HG02938 (cell line): ENCODE measurements around the gene ADAT3.

Experiments used
- ATAC-seq: cut with Tn5 transposase; IDR thresholded peaks from one replicate; pipeline ENCODE4 v1.9.1; 2021; ENCODE audit warnings: mild to moderate bottlenecking, moderate library complexity; ENCODE audit not compliant: unreplicated experiment

Gene ADAT3

GRCh38 chr19:1912760-1913505 lies 7.7 kb downstream of the ADAT3 start:
- no peak for ATAC-seq

DNA sequence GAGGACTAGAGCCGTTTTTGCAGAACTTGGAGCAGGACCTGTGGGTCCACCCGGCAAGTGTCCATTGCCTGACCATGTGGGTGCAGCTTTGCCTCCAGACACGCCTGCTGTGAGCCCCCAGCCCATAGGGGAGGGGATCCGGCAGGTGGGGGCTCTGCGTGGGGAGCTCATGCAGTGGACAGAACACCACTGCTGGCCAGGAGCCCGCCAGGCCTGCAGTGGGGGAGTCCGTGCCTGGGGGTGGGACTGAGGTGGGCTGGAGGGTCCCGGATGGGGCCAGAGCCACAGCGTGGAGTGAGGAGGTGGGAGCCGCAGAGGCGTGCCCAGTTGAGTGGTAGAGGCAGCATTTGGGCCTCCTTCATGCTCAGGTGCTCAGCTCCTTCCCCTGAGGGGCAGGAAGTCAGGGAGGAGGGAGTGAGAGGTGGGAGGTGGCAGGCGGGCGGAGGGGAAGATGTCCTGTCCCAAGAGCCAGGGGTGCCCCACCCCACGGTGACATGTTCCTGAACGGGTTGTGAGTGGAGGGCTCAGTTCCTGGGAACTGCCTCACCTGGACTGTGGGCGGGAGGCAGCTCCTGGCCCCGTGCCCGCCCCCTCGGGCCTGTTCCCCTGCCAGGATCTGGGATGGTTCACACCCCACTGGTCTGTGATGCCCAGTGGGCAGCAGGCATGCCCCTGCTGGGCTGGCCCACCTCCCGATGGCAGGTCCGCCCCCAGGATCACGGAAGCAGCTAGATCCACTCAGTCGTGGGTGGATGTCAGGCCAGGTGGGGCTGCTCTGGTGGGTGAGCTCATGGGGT lies 8.8 kb downstream of the ADAT3 start:
- no peak for ATAC-seq

- no peak for ATAC-seq
Observed at GRCh38 chr19:1914826-1915341, 9.7 kb downstream of the ADAT3 start.

DNA sequence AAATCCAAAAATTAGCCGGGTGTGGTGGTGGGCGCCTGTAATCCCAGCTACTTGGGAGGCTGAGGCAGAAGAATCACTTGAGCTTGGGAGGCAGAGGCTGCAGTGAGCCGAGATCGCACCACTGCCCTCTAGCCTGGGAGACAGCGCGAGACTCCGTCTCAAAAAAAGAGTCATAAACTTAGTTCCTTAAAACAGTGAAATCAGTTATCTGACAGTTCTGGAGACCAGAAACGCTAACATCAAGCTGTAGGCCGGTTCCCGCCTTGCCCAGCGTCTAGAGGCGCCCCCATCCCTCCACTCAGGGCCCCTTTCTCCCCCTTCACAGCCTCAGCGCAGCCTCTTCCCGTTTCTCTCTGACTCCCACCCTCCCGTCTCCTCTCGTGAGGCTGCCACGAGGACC lies 11.9 kb downstream of the ADAT3 start:
- no peak for ATAC-seq

GRCh38 chr19:1917926-1918325 lies 12.7 kb downstream of the ADAT3 start:
- ATAC-seq = no peak

DNA sequence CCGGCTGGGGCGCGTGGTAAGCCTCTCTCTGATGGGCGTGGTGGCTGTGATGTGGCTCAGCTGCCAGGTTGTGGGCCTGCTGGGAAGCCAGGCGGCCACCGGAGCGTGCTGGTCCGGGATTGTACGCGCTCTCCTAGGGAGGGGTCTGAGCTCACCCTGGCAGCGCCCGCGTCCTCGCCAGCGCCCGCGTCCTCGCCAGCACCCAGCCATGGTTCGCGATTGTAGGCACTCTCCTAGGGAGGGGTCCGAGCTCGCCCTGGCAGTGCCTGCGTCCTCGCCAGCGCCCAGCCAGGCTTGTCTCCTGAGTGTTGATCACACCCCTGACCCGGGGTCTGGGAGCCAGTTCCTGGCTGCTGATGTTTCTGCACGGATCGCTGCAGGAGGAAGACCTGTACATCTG lies 13.8 kb downstream of the ADAT3 start:
- no peak for ATAC-seq

DNA sequence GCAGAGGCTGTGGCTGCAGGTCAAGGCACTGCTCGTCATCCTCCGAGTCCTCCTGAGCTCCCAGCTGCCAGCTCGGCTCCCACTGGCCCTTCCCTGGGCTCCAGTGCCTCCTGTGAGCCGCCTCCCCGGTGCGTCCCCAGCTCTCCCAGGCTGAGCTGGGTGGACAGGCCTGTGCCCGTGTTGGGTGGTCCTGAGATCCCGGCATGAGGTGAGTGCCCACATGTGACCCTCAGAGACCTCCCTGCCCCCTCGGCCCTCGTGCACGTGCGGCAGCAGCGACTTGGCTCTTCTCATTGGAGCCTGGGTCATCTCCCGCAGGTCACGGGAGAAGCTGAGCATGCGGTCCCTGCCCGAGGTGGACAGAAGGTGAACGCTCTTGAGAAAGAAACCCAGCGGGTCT lies 15.4 kb downstream of the ADAT3 start:
- ATAC-seq = no peak

- ATAC-seq = no peak
Observed at GRCh38 chr19:1921326-1921725, 16.1 kb downstream of the ADAT3 start.

GRCh38 chr19:1921825-1922224 lies 16.6 kb downstream of the ADAT3 start:
- ATAC-seq = no peak

DNA sequence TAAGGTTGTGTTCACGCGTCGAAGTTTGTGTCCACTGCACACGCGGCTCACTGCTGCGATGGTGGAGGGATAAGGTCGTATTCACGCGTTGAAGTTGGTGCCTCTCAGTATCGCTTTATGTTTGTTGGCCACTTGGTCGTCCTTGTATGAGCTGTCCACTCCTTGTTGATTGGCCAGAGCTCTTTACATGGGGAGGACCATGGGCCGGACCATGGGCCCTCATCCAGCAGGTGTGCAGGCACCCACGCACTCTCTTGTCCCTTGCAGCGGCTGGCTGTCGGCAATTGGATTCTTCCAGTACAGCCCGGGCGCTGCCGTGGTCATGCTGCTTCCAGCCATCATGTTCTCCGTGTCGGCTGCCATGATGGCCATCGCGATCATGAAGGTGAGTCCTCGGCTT lies 17.6 kb downstream of the ADAT3 start:
- no peak for ATAC-seq

- no peak for ATAC-seq
Observed at GRCh38 chr19:1923319-1923718, 18.1 kb downstream of the ADAT3 start.

- no peak for ATAC-seq
Observed at GRCh38 chr19:1924320-1924961, 19.2 kb downstream of the ADAT3 start.

DNA sequence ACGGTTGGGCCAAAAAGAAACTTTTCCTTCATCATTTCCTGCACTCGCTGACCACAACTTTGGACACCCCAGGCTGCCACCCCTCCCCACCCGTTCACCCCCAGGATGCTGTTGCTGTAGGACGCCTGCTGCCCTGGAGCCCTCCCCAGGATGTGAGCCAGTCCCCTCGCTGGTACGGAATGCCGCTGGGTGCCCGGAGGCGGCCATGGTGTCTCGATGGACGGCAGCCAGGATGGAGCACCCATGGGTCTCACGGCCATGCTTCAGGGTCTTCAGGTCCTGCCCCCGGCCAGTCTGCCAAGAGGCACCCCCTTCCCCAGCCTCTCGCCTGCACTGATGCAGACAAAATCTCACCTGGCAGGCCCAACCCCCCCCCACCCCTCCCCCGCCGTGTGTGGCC lies 20.3 kb downstream of the ADAT3 start:
- ATAC-seq = no peak

DNA sequence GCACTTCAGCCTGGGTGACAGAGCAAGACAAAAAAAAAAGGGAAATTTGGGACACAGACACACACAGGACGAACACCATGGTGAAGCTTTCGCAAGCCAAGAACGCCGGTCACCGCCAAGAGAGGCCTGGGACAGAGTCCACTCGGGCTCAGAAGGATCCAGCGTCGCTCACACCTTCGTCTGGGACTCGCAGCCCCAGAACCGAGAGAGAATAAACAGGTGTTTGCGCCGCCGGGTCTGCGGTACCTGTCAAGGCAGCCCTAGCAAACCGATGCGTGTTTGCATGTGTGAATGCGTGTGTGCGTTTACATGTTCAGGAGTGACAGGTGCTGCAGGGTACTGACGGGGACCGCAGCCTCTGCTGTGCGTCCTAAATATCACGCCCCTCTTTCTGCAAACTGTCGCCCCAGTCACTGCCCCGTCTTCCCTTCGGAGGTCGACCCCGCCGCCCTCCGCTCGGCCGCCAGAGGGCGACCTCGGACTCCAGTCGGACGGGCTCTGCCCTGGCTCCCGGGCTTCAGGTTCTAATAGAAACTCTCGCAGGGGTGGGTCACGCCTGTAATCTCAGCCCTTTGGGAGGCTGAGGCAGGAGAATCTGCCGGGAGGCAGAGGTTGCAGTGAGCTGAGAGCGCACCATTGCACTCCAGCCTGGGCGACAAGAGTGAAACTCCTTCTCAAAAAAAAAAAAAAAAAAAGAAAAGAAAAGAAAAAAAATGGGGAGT lies 24.0 kb downstream of the ADAT3 start:
- peak; percentile 58 for ATAC-seq

GRCh38 chr19:1931445-1931844 lies 26.2 kb downstream of the ADAT3 start:
- no peak for ATAC-seq

- no peak for ATAC-seq
Observed at GRCh38 chr19:1932395-1932794, 27.2 kb downstream of the ADAT3 start.

DNA sequence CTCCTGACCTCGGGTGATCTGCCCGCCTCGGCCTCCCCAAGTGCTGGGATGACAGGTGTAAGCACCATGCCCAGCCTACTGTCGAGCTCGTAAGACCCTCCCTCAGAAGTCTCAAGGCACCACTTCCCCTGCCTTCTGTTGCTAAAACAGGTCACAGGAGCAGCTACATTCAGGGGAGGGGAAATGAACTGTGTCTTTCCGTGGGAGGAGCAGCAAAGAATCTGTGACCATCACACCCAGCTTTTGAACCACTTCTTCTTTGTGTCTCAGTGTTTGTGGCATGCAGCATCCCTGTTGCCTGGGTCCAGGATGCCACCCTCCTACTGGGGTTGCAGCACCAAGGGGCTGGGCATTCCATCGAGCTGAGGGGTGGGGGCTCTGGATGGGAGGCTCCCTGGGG lies 28.0 kb downstream of the ADAT3 start:
- ATAC-seq = no peak

GRCh38 chr19:1933942-1934341 lies 28.7 kb downstream of the ADAT3 start:
- no peak for ATAC-seq

DNA sequence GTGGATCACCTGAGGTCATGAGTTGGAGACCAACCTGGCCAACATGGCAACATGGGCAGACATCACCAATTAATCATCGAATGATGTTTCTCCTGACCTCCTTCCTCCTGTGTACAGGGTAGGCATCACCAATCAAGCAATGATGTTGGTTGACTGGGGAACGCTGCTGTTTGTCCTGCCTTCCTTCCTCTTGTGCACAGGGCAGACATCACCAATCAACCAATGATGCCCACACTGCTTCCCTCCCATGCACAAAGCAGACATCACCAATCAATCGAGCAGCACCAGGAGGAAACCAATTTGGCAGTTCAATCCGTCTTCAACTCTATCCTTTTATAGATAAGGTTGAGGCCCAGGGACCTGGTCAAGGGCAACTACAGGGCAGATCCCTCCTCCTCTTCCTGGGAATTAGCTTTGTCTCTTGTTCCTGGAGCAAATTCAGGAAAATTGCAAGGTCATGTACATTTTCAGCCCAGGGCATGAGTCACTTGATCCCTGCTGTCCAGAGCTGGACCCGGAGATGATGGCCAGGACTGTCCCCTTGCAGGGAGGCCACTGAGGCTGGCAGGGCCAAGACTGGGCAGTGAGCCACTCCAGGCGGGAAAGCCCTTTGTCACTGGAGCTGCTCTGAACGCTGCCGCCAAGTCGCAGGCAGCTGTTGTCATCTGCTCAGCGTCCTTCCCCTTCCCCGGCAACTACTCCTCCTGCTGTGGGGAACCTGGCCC lies 30.4 kb downstream of the ADAT3 start:
- ATAC-seq = no peak

- ATAC-seq = no peak
Observed at GRCh38 chr19:1936430-1936829, 31.2 kb downstream of the ADAT3 start.
